KMS-11 (cell line): ENCODE results near the gene NOL9.
A peak's percentile ranks its signal among the peaks of the same experiment; 100 is the strongest.

ENCODE experiments used
- H2AFZ ChIP-seq: fragments of 200-600 bp; sonication (generic); 2 replicates; pipeline ENCODE4 v1.6.1; 2016; ENCODE audit warnings: antibody characterized with exemption, mixed run types, low read depth
- H3K27ac ChIP-seq: fragments of 200-600 bp; sonication (generic); 2 replicates; pipeline ENCODE4 v1.6.1; 2016; ENCODE audit warnings: mild to moderate bottlenecking, mixed run types
- H3K27me3 ChIP-seq: fragments of 200-600 bp; sonication (generic); 2 replicates; pipeline ENCODE4 v1.6.1; 2017; ENCODE audit warnings: mild to moderate bottlenecking, low read depth, mixed run types, moderate library complexity; ENCODE audit not compliant: insufficient read depth
- H3K36me3 ChIP-seq: fragments of 200-600 bp; sonication (generic); 2 replicates; pipeline ENCODE4 v1.6.1; 2017; ENCODE audit warnings: mild to moderate bottlenecking, mixed run types; ENCODE audit not compliant: insufficient read depth
- H3K4me1 ChIP-seq: fragments of 200-600 bp; sonication (generic); 2 replicates; pipeline ENCODE4 v1.6.1; 2016; ENCODE audit warnings: mild to moderate bottlenecking, low read depth, mixed run types; ENCODE audit not compliant: poor library complexity, severe bottlenecking
- H3K4me2 ChIP-seq: fragments of 200-600 bp; sonication (generic); 2 replicates; pipeline ENCODE4 v1.7.0; 2016; ENCODE audit warnings: mild to moderate bottlenecking, mixed run types
- H3K4me3 ChIP-seq: fragments of 200-600 bp; sonication (generic); IDR thresholded peaks from 2 replicates; pipeline ENCODE4 v1.6.1; 2017; ENCODE audit warnings: low read depth, low read length, mixed read lengths; ENCODE audit not compliant: insufficient read depth
- H3K79me2 ChIP-seq: fragments of 200-600 bp; sonication (generic); 2 replicates; pipeline ENCODE4 v1.6.1; 2016; ENCODE audit warnings: low read depth, mixed run types; ENCODE audit not compliant: insufficient read depth
- H3K9ac ChIP-seq: fragments of 200-600 bp; sonication (generic); 2 replicates; pipeline ENCODE4 v1.6.1; 2016; ENCODE audit warnings: mild to moderate bottlenecking, mixed run types
- H4K20me1 ChIP-seq: fragments of 200-600 bp; sonication (generic); 2 replicates; pipeline ENCODE4 v1.6.1; 2016; ENCODE audit warnings: mild to moderate bottlenecking, mixed run types; ENCODE audit not compliant: insufficient read depth
- CTCF ChIP-seq: fragments of 200-600 bp; sonication (generic); conservative IDR thresholded peaks from 2 replicates; pipeline ENCODE4 v1.6.1; 2017; ENCODE audit warnings: low read depth, mild to moderate bottlenecking, antibody characterized with exemption, low read length, moderate library complexity, mixed read lengths

NOL9 gene

DNA sequence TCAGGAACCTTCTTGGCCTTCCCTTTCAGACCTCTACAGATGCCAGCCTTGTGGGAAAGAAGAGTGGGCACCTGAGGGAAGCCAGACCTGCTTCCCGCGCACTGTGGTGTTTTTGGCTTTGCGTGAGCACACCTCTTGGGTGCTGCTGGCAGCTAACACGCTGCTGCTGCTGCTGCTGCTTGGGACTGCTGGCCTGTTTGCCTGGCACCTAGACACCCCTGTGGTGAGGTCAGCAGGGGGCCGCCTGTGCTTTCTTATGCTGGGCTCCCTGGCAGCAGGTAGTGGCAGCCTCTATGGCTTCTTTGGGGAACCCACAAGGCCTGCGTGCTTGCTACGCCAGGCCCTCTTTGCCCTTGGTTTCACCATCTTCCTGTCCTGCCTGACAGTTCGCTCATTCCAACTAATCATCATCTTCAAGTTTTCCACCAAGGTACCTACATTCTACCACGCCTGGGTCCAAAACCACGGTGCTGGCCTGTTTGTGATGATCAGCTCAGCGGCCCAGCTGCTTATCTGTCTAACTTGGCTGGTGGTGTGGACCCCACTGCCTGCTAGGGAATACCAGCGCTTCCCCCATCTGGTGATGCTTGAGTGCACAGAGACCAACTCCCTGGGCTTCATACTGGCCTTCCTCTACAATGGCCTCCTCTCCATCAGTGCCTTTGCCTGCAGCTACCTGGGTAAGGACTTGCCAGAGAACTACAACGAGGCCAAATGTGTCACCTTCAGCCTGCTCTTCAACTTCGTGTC lies 24.5 kb upstream of the NOL9 start:
- Histone ChIP-seq H3K36me3 (no peaks in the 10 kb centered on the region), H3K4me1 (peaks cover 35% of the 10 kb centered on the region), H3K4me3 (no peak overlapping the region), H3K4me2 (peak overlapping the region; percentile 81), H3K79me2 (peaks cover 11% of the 10 kb centered on the region), H3K9ac (peak overlapping the region; percentile 76; the same call in 1 of the 2 replicates), H4K20me1 (no peaks in the 10 kb centered on the region), H2AFZ (peak overlapping the region; percentile 96), H3K27ac (peak overlapping the region; percentile 53; the same call in 1 of the 2 replicates), H3K27me3 (no peaks in the 10 kb centered on the region)
- TF ChIP-seq CTCF: no peak

DNA sequence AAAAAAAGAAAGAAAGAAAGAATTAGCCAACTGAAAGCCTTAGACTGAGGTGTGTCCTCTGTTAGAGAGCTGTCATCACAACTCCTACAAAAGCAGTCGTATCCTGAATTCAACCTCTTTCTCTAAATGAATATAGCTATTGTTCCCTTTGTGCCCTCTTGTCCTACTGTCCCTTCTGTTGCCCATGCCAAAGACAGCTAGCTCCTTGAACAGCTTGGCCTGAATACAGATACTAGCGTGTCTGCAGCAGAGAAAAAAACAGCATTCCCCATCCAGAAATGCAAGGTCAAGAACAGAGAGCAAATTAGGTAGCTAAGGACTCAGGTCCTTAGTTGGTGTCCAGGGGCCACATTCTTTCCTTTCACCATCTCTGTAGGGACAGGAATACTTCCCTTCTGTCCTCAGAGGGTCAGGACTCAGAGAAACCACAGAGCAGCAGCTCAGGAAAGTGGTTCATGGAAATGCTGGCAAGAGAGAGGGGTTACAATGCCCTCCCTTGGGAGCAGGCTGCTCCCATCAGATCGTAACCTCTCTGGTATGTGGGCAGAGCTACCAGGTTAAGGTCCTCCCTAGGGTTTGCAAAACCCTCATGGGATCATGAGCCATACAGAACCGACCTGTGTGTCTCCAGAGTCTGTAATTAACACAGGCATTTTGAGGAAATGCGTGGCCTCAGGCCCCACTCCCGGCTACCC lies 23.7 kb upstream of the NOL9 start:
- Histone ChIP-seq H4K20me1 (no peaks in the 10 kb centered on the region), H3K36me3 (no peaks in the 10 kb centered on the region), H2AFZ (no peak overlapping the region), H3K27me3 (no peaks in the 10 kb centered on the region), H3K4me1 (peaks cover 32% of the 10 kb centered on the region), H3K79me2 (peaks cover 11% of the 10 kb centered on the region), H3K27ac (no peak overlapping the region), H3K4me3 (no peak overlapping the region), H3K9ac (no peak overlapping the region), H3K4me2 (no peak overlapping the region)
- no peak for TF ChIP-seq CTCF

- H3K9ac ChIP-seq: no peak overlapping the region
- H2AFZ ChIP-seq: no peak overlapping the region
- no peaks in the 10 kb centered on the region for H3K79me2 ChIP-seq
- H3K36me3 ChIP-seq: no peaks in the 10 kb centered on the region
- H3K4me2 ChIP-seq: no peak overlapping the region
- H3K27ac ChIP-seq: no peak overlapping the region
- no peaks in the 10 kb centered on the region for H4K20me1 ChIP-seq
- H3K4me3 ChIP-seq: no peak overlapping the region
- no peak for TF ChIP-seq CTCF
- peaks cover 7% of the 10 kb centered on the region for H3K27me3 ChIP-seq
- peaks cover 6% of the 10 kb centered on the region for H3K4me1 ChIP-seq
These were observed 20.5 kb upstream of the NOL9 start for GRCh38 chr1:6574818-6575217.

DNA sequence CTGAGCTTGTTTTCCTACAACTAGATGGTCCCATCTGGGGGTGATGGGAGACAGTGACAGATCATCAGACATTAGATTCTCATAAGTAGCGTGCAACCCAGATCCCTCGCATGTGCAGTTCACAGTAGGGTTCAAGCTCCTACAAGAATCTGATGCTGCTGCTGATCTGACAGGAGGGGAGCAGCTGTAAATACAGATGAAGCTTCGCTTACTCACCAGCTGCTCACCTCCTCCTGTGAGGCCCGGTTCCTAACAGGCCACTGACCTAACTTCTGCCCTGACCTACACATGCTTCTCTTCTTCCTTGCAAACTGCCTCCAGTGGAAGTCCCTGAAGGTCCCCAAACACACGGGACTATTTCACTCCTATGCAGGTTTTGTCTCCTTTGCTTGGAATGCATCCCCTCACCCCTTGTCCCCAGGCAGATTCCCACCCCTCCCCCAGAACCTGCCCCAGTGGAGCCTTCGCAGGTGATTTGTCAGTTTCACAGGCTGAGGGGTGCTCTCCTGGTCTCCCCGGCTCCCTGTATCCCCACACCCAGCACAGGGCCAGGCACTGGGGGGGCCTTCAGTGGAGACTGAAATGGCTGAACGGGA lies 19.8 kb upstream of the NOL9 start:
- H3K4me2 ChIP-seq: no peak overlapping the region
- no peak for TF ChIP-seq CTCF
- H3K27me3 ChIP-seq: peaks cover 14% of the 10 kb centered on the region
- no peak overlapping the region for H2AFZ ChIP-seq
- H4K20me1 ChIP-seq: no peaks in the 10 kb centered on the region
- no peaks in the 10 kb centered on the region for H3K36me3 ChIP-seq
- peaks cover 7% of the 10 kb centered on the region for H3K4me1 ChIP-seq
- H3K4me3 ChIP-seq: no peak overlapping the region
- no peaks in the 10 kb centered on the region for H3K79me2 ChIP-seq
- no peak overlapping the region for H3K9ac ChIP-seq
- no peak overlapping the region for H3K27ac ChIP-seq
